Large intestine (tissue), 3 donors: ENCODE data around the gene MYO5C. TPM values are rescaled to one million over a fixed set of nuclear protein-coding genes. Genes with fewer than 3 reads are reported as not detected.
A peak's percentile ranks its signal among the peaks of the same experiment; 100 is the strongest.

ENCODE experiments used
- DNase-seq, 2 donors: peaks; one replicate each; pipeline versions ENCODE4 v3.0.0 to v3.0.0-alpha.2; 2013
- H3K27ac ChIP-seq: one replicate; pipeline ENCODE4 v1.5.1; 2013; ENCODE audit warnings: low read length
- H3K27me3 ChIP-seq: 2 replicates; pipeline ENCODE4 v1.6.1; 2013; ENCODE audit warnings: low read length; ENCODE audit not compliant: control insufficient read depth, insufficient read depth
- H3K36me3 ChIP-seq: 2 replicates; pipeline ENCODE4 v1.6.1; 2013; ENCODE audit warnings: low read length; ENCODE audit not compliant: control insufficient read depth, insufficient read depth
- H3K4me1 ChIP-seq: one replicate; pipeline ENCODE4 v1.6.1; 2013; ENCODE audit warnings: low read length; ENCODE audit not compliant: control insufficient read depth, insufficient read depth
- H3K4me3 ChIP-seq: one replicate; pipeline ENCODE4 v1.5.1; 2013; ENCODE audit warnings: low read length
- H3K9me3 ChIP-seq: one replicate; pipeline ENCODE4 v1.6.1; 2013; ENCODE audit warnings: mild to moderate bottlenecking, low read depth, low read length, moderate library complexity; ENCODE audit not compliant: control insufficient read depth
- WGBS: methylation state at CpG from one replicate; pipeline ENCODE4 v1.1.5; 2013; ENCODE audit warnings: low lambda C conversion rate; ENCODE audit not compliant: insufficient coverage; 5-methylcytosine and 5-hydroxymethylcytosine counted together
- polyA plus RNA-seq: library from polyadenylated mRNA; unstranded; fragments of 120-200 nt; gene quantifications from one replicate; pipeline ENCODE4 v1.2.1, GENCODE V29; 2013

The MYO5C gene
- polyA plus RNA-seq, 1 donor, result 12.8 TPM

GRCh38 chr15:52217186-52217585 lies 78.4 kb downstream of the MYO5C start:
- no peaks in the 10 kb centered on the region for H3K27me3 ChIP-seq
- H3K27ac ChIP-seq, result no peak overlapping the region
- no peaks in the 10 kb centered on the region for H3K4me1 ChIP-seq
- H3K36me3 ChIP-seq, result peaks cover 33% of the 10 kb centered on the region
- no peak overlapping the region for H3K4me3 ChIP-seq
- H3K9me3 ChIP-seq, result no peaks in the 10 kb centered on the region
- DNase-seq, result no peak
- no CpG with 5 or more reads among the region's 10 CpGs for WGBS

DNA sequence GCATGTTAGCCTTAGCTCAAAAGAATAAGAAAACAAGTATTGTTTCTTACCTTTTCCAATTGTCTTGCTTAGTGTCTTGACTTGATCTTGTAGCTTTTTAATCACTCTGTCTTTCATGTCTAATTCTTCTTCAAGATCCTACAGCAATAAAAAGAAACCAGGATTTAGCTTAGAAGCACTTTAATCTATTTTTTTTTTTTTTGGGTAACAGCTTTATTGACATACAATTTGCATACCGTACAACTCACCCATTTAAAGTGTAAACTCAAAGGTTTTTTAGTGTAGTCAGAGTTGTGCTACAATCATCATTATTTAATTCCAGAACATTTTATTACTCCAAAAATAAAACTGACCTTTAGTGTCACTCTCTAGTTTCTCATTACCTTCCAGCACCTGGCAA lies 81.1 kb downstream of the MYO5C start:
- H3K4me3 ChIP-seq, result no peak overlapping the region
- no peaks in the 10 kb centered on the region for H3K27me3 ChIP-seq
- no CpG with 5 or more reads among the region's 1 CpG for WGBS
- peaks cover 42% of the 10 kb centered on the region for H3K36me3 ChIP-seq
- DNase-seq, result no peak
- H3K27ac ChIP-seq, result no peak overlapping the region
- no peaks in the 10 kb centered on the region for H3K9me3 ChIP-seq
- no peaks in the 10 kb centered on the region for H3K4me1 ChIP-seq

DNA sequence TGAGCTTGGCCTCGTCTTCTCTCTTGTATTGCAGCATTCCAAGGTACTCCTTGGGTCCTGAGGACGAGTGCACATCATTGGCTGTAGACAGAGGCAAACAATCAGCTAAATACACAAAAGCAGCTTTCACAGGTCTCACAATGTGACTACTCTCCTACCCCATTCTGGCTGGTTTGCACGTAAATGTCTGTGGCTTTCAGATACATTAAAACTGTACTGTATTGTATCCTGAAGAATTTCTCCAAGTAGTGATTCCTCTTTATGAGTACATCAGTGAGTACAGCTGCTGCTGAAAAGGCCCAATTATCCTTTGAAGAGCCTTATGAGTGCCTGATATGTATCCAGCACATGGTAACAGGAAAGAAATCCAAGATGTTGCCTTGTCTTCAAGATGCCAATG lies 82.4 kb downstream of the MYO5C start:
- H3K4me3 ChIP-seq, result no peak overlapping the region

GRCh38 chr15:52208306-52208946 lies 87.2 kb downstream of the MYO5C start:
- 43% methylated on average over 1 of the region's 2 CpGs for WGBS
- no peaks in the 10 kb centered on the region for H3K27me3 ChIP-seq
- H3K4me1 ChIP-seq, result no peaks in the 10 kb centered on the region
- H3K4me3 ChIP-seq, result no peak overlapping the region
- peak; percentile 39 to 44 for DNase-seq
- no peak overlapping the region for H3K27ac ChIP-seq
- peaks cover 34% of the 10 kb centered on the region for H3K36me3 ChIP-seq
- H3K9me3 ChIP-seq, result no peaks in the 10 kb centered on the region

More for the DNA sequence above, 82.4 kb downstream of the MYO5C start:
- Histone ChIP-seq H3K27me3 (no peaks in the 10 kb centered on the region), H3K4me1 (no peaks in the 10 kb centered on the region), H3K9me3 (no peaks in the 10 kb centered on the region), H3K36me3 (peaks cover 36% of the 10 kb centered on the region), H3K27ac (no peak overlapping the region)
- no peak for DNase-seq
- WGBS, result no CpG with 5 or more reads among the region's 3 CpGs

GRCh38 chr15:52207191-52207590 lies 88.4 kb downstream of the MYO5C start:
- no peak overlapping the region for H3K27ac ChIP-seq
- H3K4me1 ChIP-seq, result no peaks in the 10 kb centered on the region
- 100% methylated on average over 1 of the region's 1 CpG for WGBS
- no peaks in the 10 kb centered on the region for H3K9me3 ChIP-seq
- no peaks in the 10 kb centered on the region for H3K27me3 ChIP-seq
- H3K36me3 ChIP-seq, result peaks cover 22% of the 10 kb centered on the region
- DNase-seq, result no peak
- no peak overlapping the region for H3K4me3 ChIP-seq

GRCh38 chr15:52206446-52206845 lies 89.2 kb downstream of the MYO5C start:
- Histone ChIP-seq H3K27ac (no peak overlapping the region), H3K4me1 (no peaks in the 10 kb centered on the region), H3K27me3 (no peaks in the 10 kb centered on the region), H3K36me3 (peaks cover 16% of the 10 kb centered on the region), H3K9me3 (no peaks in the 10 kb centered on the region), H3K4me3 (no peak overlapping the region)
- WGBS, result 83% methylated on average over 1 of the region's 2 CpGs
- DNase-seq, result no peak

DNA sequence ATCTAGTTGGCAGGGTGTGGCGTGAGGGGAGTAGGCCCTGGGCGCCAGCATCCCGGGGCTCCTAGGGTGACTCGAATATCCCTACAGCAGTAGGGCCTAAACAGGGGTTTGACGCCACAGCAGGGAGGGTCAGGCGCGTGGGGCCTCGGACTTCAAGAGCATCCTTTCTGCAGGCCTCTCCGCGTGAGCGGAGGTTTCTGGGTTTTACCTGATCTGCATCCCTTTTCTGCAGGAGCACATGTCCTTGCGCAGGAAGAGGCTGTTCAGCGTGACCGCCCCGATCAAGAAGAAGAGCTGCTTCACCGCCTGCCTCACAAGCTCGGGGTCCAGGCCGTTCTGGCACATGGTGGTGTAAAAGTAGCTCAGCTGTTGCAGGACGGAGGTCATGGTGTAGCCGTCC lies 90.9 kb downstream of the MYO5C start:
- Histone ChIP-seq H3K27ac (no peak overlapping the region), H3K27me3 (no peaks in the 10 kb centered on the region), H3K4me1 (no peaks in the 10 kb centered on the region), H3K4me3 (no peak overlapping the region), H3K9me3 (no peaks in the 10 kb centered on the region), H3K36me3 (peaks cover 12% of the 10 kb centered on the region)
- WGBS, result no CpG with 5 or more reads among the region's 20 CpGs
- DNase-seq, result no peak

DNA sequence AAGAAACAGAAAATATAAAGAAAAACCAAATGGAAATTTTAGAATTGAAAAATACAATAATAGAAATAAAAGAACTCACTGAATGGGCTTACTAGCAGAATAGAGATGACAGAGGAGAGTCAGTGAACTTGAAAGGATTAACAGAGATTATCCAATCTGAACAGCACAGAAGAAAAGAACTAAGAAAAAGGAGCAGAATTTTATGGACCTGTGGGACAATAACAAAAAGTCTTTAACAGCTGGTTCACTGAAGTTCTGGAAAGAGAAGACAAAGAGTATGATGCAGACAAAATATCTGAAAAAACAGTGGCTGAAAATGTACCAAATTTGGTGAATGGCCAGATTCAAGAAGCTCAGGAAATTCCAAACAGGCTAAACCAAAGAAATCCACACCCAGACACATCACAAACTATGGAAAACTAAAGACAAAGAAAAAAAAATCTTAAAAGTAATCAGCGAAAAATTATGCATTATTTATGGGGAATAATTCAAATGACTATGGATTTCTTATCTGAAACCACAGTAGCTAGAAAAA lies 94.7 kb downstream of the MYO5C start:
- no peaks in the 10 kb centered on the region for H3K27me3 ChIP-seq
- no peak for DNase-seq
- H3K9me3 ChIP-seq, result no peaks in the 10 kb centered on the region
- H3K36me3 ChIP-seq, result peaks cover 12% of the 10 kb centered on the region
- H3K4me3 ChIP-seq, result no peak overlapping the region
- no peak overlapping the region for H3K27ac ChIP-seq
- H3K4me1 ChIP-seq, result no peaks in the 10 kb centered on the region
- WGBS, result 100% methylated on average over 1 of the region's 1 CpG

- no peak for DNase-seq
- no peak overlapping the region for H3K27ac ChIP-seq
- peaks cover 3% of the 10 kb centered on the region for H3K36me3 ChIP-seq
- no peaks in the 10 kb centered on the region for H3K4me1 ChIP-seq
- no peaks in the 10 kb centered on the region for H3K9me3 ChIP-seq
- H3K4me3 ChIP-seq, result no peak overlapping the region
- H3K27me3 ChIP-seq, result no peaks in the 10 kb centered on the region
- no CpG with 5 or more reads among the region's 2 CpGs for whole genome bisulfite sequencing
Observed at GRCh38 chr15:52199271-52199670, 96.3 kb downstream of the MYO5C start.

- Histone ChIP-seq H3K27me3 (no peaks in the 10 kb centered on the region), H3K36me3 (no peaks in the 10 kb centered on the region), H3K4me3 (no peak overlapping the region), H3K4me1 (no peaks in the 10 kb centered on the region), H3K9me3 (no peaks in the 10 kb centered on the region), H3K27ac (no peak overlapping the region)
- WGBS, result no CpG with 5 or more reads among the region's 3 CpGs
- DNase-seq, result no peak
Observed at GRCh38 chr15:52196891-52197290, 98.7 kb downstream of the MYO5C start.

DNA sequence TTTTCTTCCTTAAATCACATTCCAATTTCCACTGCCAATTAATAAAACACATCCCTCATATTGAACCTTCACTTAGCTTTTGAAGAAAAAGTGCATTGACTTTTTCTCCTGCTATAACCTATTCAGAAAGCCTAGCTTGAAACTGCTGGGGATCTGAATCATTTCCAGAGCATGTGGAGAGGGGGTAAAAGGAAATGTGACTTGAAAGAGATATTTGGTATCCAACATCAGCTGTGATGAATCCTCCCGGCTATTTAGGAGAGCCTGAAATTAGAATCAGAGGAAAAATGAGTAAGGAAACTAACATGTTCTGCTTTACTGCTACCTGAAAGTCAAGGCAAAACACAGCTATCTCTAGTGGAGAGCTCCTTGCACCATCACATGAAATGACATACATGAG lies 101.8 kb downstream of the MYO5C start:
- no peaks in the 10 kb centered on the region for H3K9me3 ChIP-seq
- no peaks in the 10 kb centered on the region for H3K27me3 ChIP-seq
- no peak for DNase-seq
- no peak overlapping the region for H3K4me3 ChIP-seq
- WGBS, result no CpG with 5 or more reads among the region's 1 CpG
- no peaks in the 10 kb centered on the region for H3K4me1 ChIP-seq
- H3K27ac ChIP-seq, result no peak overlapping the region
- H3K36me3 ChIP-seq, result no peaks in the 10 kb centered on the region
